ENCODE results near the gene TDRKH.

The TDRKH gene

GRCh38 chr1:151814426-151814825, 24.1 kb upstream of the TDRKH start:
- TF ChIP-seq ZFX (IDR thresholded peaks at IDR 0.05) (no peak), CTCF (conservative IDR thresholded peaks at IDR 0.05) (no peak)
- H3K27ac ChIP-seq = no peak overlapping the region

GRCh38 chr1:151813271-151813977, 23.1 kb upstream of the TDRKH start:
- no peak overlapping the region for H3K27ac ChIP-seq
- no peak for TF ChIP-seq ZFX (IDR thresholded peaks at IDR 0.05)
- TF ChIP-seq CTCF (conservative IDR thresholded peaks at IDR 0.05) = no peak

- H3K27ac ChIP-seq = no peak overlapping the region
- TF ChIP-seq CTCF (conservative IDR thresholded peaks at IDR 0.05) (no peak), ZFX (IDR thresholded peaks at IDR 0.05) (no peak)
These were observed 20.9 kb upstream of the TDRKH start for GRCh38 chr1:151811181-151811580.

- no peak for TF ChIP-seq CTCF (conservative IDR thresholded peaks at IDR 0.05)
- TF ChIP-seq ZFX (IDR thresholded peaks at IDR 0.05) = no peak
- no peak overlapping the region for H3K27ac ChIP-seq
These were observed 19.8 kb upstream of the TDRKH start for GRCh38 chr1:151809985-151810556.

- H3K27ac ChIP-seq = no peak overlapping the region
- TF ChIP-seq CTCF (conservative IDR thresholded peaks at IDR 0.05) (no peak), ZFX (IDR thresholded peaks at IDR 0.05) (no peak)
These were observed 19.1 kb upstream of the TDRKH start for GRCh38 chr1:151809290-151809984.

GRCh38 chr1:151807766-151808165, 17.5 kb upstream of the TDRKH start:
- no peak for TF ChIP-seq CTCF (conservative IDR thresholded peaks at IDR 0.05)
- no peak for TF ChIP-seq ZFX (IDR thresholded peaks at IDR 0.05)
- no peak overlapping the region for H3K27ac ChIP-seq

- no peak for TF ChIP-seq CTCF (conservative IDR thresholded peaks at IDR 0.05)
- no peak for TF ChIP-seq ZFX (IDR thresholded peaks at IDR 0.05)
- H3K27ac ChIP-seq = no peak overlapping the region
These were observed 16.8 kb upstream of the TDRKH start for GRCh38 chr1:151807131-151807530.
